ENCODE measurements around the gene KRTAP4-6.
"Not testable (repeated sequence)": the region's sequence is repeated elsewhere in the genome, so short reads cannot be mapped to it uniquely, and the experiment has no call there.

Gene KRTAP4-6

GRCh38 chr17:41140360-41141131 is at the start of gene KRTAP4-6:
Gene KRTAP4-6, minus strand, starts transcription at chr17:41140544. Its CDS starts 57 bp downstream, at chr17:41140487.
- no peak for DNase-seq

GRCh38 chr17:41189837-41190318 is 49.5 kb upstream of the KRTAP4-6 start, which contains the start of gene KRTAP9-1:
Gene KRTAP9-1, plus strand, starts transcription at chr17:41189887. Its CDS starts 0 bp downstream, at chr17:41189887.
- DNase-seq, result not testable (repeated sequence)

GRCh38 chr17:41186872-41187271 is 46.5 kb upstream of the KRTAP4-6 start:
- no peak for DNase-seq

- DNase-seq, result no peak
Observed at GRCh38 chr17:41185001-41185400, 44.7 kb upstream of the KRTAP4-6 start.

- DNase-seq, result no peak
Observed at GRCh38 chr17:41184480-41184961, 44.2 kb upstream of the KRTAP4-6 start, which contains the start of gene KRTAP4-1. Gene KRTAP4-1, minus strand, starts transcription at chr17:41184911. Its CDS starts 57 bp downstream, at chr17:41184854.

- DNase-seq, result no peak
Observed at GRCh38 chr17:41178843-41179616, 38.7 kb upstream of the KRTAP4-6 start.

- DNase-seq, result no peak
Observed at GRCh38 chr17:41178341-41178740, 38.0 kb upstream of the KRTAP4-6 start.

GRCh38 chr17:41177727-41178271 is 37.5 kb upstream of the KRTAP4-6 start, which contains the start of gene KRTAP4-2:
Gene KRTAP4-2, minus strand, starts transcription at chr17:41178221. Its CDS starts 57 bp downstream, at chr17:41178164.
- no peak for DNase-seq

GRCh38 chr17:41176744-41177387 is 36.5 kb upstream of the KRTAP4-6 start:
- DNase-seq, result no peak

- no peak for DNase-seq
Observed at GRCh38 chr17:41171886-41172285, 31.5 kb upstream of the KRTAP4-6 start.

GRCh38 chr17:41168121-41168520 is 27.8 kb upstream of the KRTAP4-6 start, which contains the start of gene KRTAP4-3:
Gene KRTAP4-3, minus strand, starts transcription at chr17:41168221. Its CDS starts 49 bp downstream, at chr17:41168172.
- DNase-seq, result no peak

- no peak for DNase-seq
Observed at GRCh38 chr17:41167561-41167960, 27.2 kb upstream of the KRTAP4-6 start.

- DNase-seq, result no peak
Observed at GRCh38 chr17:41163828-41164227, 23.5 kb upstream of the KRTAP4-6 start.

- no peak for DNase-seq
Observed at GRCh38 chr17:41160648-41161047, 20.3 kb upstream of the KRTAP4-6 start, which contains the start of gene KRTAP4-4. Gene KRTAP4-4, minus strand, starts transcription at chr17:41160748. Its CDS starts 57 bp downstream, at chr17:41160691.

GRCh38 chr17:41160190-41160589 is 19.8 kb upstream of the KRTAP4-6 start:
- not testable (repeated sequence) for DNase-seq

GRCh38 chr17:41153856-41154255 is 13.5 kb upstream of the KRTAP4-6 start:
- no peak for DNase-seq

- DNase-seq, result no peak
Observed at GRCh38 chr17:41151525-41151924, 11.2 kb upstream of the KRTAP4-6 start.

GRCh38 chr17:41150026-41150425 is 9.7 kb upstream of the KRTAP4-6 start:
- no peak for DNase-seq

GRCh38 chr17:41149652-41149985 is 9.3 kb upstream of the KRTAP4-6 start, which contains the start of gene KRTAP4-5:
Gene KRTAP4-5, minus strand, starts transcription at chr17:41149825. Its CDS starts 58 bp downstream, at chr17:41149767.
- no peak for DNase-seq

GRCh38 chr17:41148971-41149651 is 8.8 kb upstream of the KRTAP4-6 start:
- not testable (repeated sequence) for DNase-seq

- no peak for DNase-seq
Observed at GRCh38 chr17:41147531-41148204, 7.3 kb upstream of the KRTAP4-6 start.

Data from 8988T (cell line).